Thoracic aorta (tissue), 2 donors: ENCODE results near the gene C7orf25. TPM values are rescaled to one million over a fixed set of nuclear protein-coding genes. Genes with fewer than 3 reads are reported as not detected.

ENCODE experiments used
- ATAC-seq: fragments of 150-250 bp; one replicate; pipeline ENCODE4 v1.8.0; 2017; ENCODE audit warnings: low read depth; ENCODE audit not compliant: insufficient number of reproducible peaks, low FRiP score
- DNase-seq: peaks from one replicate; pipeline ENCODE4 v3.0.0-alpha.2; 2020; ENCODE audit warnings: low spot score
- H3K27ac ChIP-seq, 2 donors: fragments of 200-600 bp; sonication (generic); 1 replicate in 1 of 2; 2 replicates in 1 of 2; pipeline ENCODE4 v1.5.1; 2016; ENCODE audit warnings: mild to moderate bottlenecking in 2 of 2, moderate library complexity in 2 of 2
- H3K27me3 ChIP-seq: fragments of 200-600 bp; sonication (generic); replicated peaks from 2 replicates; pipeline ENCODE4 v1.6.0; 2016; ENCODE audit warnings: mild to moderate bottlenecking; ENCODE audit not compliant: insufficient read depth
- H3K36me3 ChIP-seq: fragments of 200-600 bp; sonication (generic); one replicate; pipeline ENCODE4 v1.5.1; 2016
- H3K4me1 ChIP-seq, 2 donors: fragments of 200-600 bp; sonication (generic); 1 replicate in 1 of 2; 2 replicates in 1 of 2; pipeline versions ENCODE4 v1.5.1 to v1.6.0; 2016; ENCODE audit warnings: low read depth in 2 of 2, mild to moderate bottlenecking in 1 of 2; ENCODE audit not compliant: control insufficient read depth in 1 of 2
- H3K4me3 ChIP-seq: fragments of 200-600 bp; sonication (generic); 2 replicates; pipeline ENCODE4 v1.5.1; 2016; ENCODE audit warnings: mild to moderate bottlenecking
- H3K9me3 ChIP-seq: fragments of 200-600 bp; sonication (generic); 2 replicates; pipeline ENCODE4 v1.5.1; 2016
- CTCF ChIP-seq: fragments of 200-600 bp; sonication (generic); IDR thresholded peaks from one replicate; pipeline ENCODE4 v1.5.1; 2019; ENCODE audit warnings: antibody characterized with exemption
- total RNA-seq, 2 donors: library from RNA; depleted of rRNA; stranded (reverse); fragments of >200 nt; gene quantifications; one replicate each; pipeline versions ENCODE4 v1.1.0 to v1.2.3, GENCODE V29; 2016

C7orf25 gene
- total RNA-seq, 2 donors from 2014 or later: 17.1 to 18.1 TPM

- Histone ChIP-seq H3K27ac (no peak overlapping the region), H3K9me3 (no peaks in the 10 kb centered on the region), H3K4me1 (no peaks in the 10 kb centered on the region), H3K4me3 (peak overlapping the region; percentile 32), H3K36me3 (no peaks in the 10 kb centered on the region), H3K27me3 (no peaks in the 10 kb centered on the region)
- TF ChIP-seq CTCF: no peak
- peak; percentile 50 for ATAC-seq
- DNase-seq: no peak
Observed at GRCh38 chr7:42945821-42946626, 34.2 kb upstream of the C7orf25 start.

- H3K9me3 ChIP-seq: no peaks in the 10 kb centered on the region
- peak; percentile 85 for TF ChIP-seq CTCF
- no peaks in the 10 kb centered on the region for H3K4me1 ChIP-seq
- no peaks in the 10 kb centered on the region for H3K27me3 ChIP-seq
- H3K36me3 ChIP-seq: peaks cover 6% of the 10 kb centered on the region
- no peak overlapping the region for H3K27ac ChIP-seq
- no peak for ATAC-seq
- DNase-seq: peak; percentile 39
- no peak overlapping the region for H3K4me3 ChIP-seq
Observed at GRCh38 chr7:42940985-42941847, 29.3 kb upstream of the C7orf25 start.

- H3K27ac ChIP-seq: no peak overlapping the region
- H3K36me3 ChIP-seq: peaks cover 20% of the 10 kb centered on the region
- DNase-seq (no peak), ATAC-seq (no peak)
- peaks cover 0 to 3% of the 10 kb centered on the region in 2 donors for H3K4me1 ChIP-seq
- H3K27me3 ChIP-seq: no peaks in the 10 kb centered on the region
- no peaks in the 10 kb centered on the region for H3K9me3 ChIP-seq
- TF ChIP-seq CTCF: no peak
- no peak overlapping the region for H3K4me3 ChIP-seq
Observed at GRCh38 chr7:42939457-42940240, 27.8 kb upstream of the C7orf25 start.

GRCh38 chr7:42935861-42936260 is 24.0 kb upstream of the C7orf25 start:
- H3K27me3 ChIP-seq: no peaks in the 10 kb centered on the region
- no peak for TF ChIP-seq CTCF
- no peak overlapping the region for H3K27ac ChIP-seq
- DNase-seq: no peak
- H3K36me3 ChIP-seq: peaks cover 20% of the 10 kb centered on the region
- ATAC-seq: no peak
- H3K9me3 ChIP-seq: no peaks in the 10 kb centered on the region
- H3K4me1 ChIP-seq: peaks cover 6 to 24% of the 10 kb centered on the region in 2 donors
- no peak overlapping the region for H3K4me3 ChIP-seq
